Hematopoietic multipotent progenitor cell treated with erythropoietin and hydrocortisone succinate and interleukin-3 and kit ligand, for 15 days (in vitro differentiated cells): ENCODE data around the gene ACTR3.

Experiments
- DNase-seq: peaks from one replicate; pipeline ENCODE4 v3.0.0-alpha.2; 2015; ENCODE audit warnings: low spot score

The ACTR3 gene

GRCh38 chr2:113876503-113877387 lies 13.1 kb upstream of the ACTR3 start:
- DNase-seq, result no peak

- DNase-seq, result no peak
Observed at GRCh38 chr2:113877711-113878598, 11.9 kb upstream of the ACTR3 start.

- no peak for DNase-seq
Observed at GRCh38 chr2:113878743-113879142, 11.1 kb upstream of the ACTR3 start.

GRCh38 chr2:113879457-113879856 lies 10.4 kb upstream of the ACTR3 start:
- DNase-seq, result no peak

- no peak for DNase-seq
Observed at GRCh38 chr2:113886479-113887008, 3.3 kb upstream of the ACTR3 start.

- DNase-seq, result no peak
Observed at GRCh38 chr2:113887009-113887792, 2.7 kb upstream of the ACTR3 start.

GRCh38 chr2:113888641-113889470 lies 1.0 kb upstream of the ACTR3 start:
- DNase-seq, result no peak

- DNase-seq, result peak; percentile 69
Observed at GRCh38 chr2:113890253-113891235, 655 bp downstream of the ACTR3 start.

- no peak for DNase-seq
Observed at GRCh38 chr2:113891265-113891959, 1.5 kb downstream of the ACTR3 start.

GRCh38 chr2:113892004-113892710 lies 2.3 kb downstream of the ACTR3 start:
- DNase-seq, result peak; percentile 48

GRCh38 chr2:113894156-113894743 lies 4.4 kb downstream of the ACTR3 start:
- peak; percentile 27 for DNase-seq

- no peak for DNase-seq
Observed at GRCh38 chr2:113895301-113895700, 5.4 kb downstream of the ACTR3 start.

- peak; percentile 28 for DNase-seq
Observed at GRCh38 chr2:113895819-113896563, 6.1 kb downstream of the ACTR3 start.

- DNase-seq, result no peak
Observed at GRCh38 chr2:113896791-113897190, 6.9 kb downstream of the ACTR3 start.

- no peak for DNase-seq
Observed at GRCh38 chr2:113898081-113898480, 8.2 kb downstream of the ACTR3 start.

- no peak for DNase-seq
Observed at GRCh38 chr2:113899166-113899565, 9.3 kb downstream of the ACTR3 start.

- DNase-seq, result no peak
Observed at GRCh38 chr2:113901943-113902342, 12.1 kb downstream of the ACTR3 start.
